OCI-LY1 (cell line): ENCODE results near the gene SSTR5.

Experiments used
- CTCF ChIP-seq: fragments of 200-600 bp; sonication (generic), shearing (Covaris generic); IDR thresholded peaks from 2 replicates; pipeline ENCODE4 v1.5.1; 2017; ENCODE audit warnings: mild to moderate bottlenecking, antibody characterized with exemption, low read length, moderate library complexity, mixed read lengths
- EZH2 ChIP-seq: fragments of 200-600 bp; sonication (generic), shearing (Covaris generic); IDR thresholded peaks from 2 replicates; pipeline ENCODE4 v1.8.0; 2017; ENCODE audit warnings: borderline replicate concordance, mixed run types, mild to moderate bottlenecking, antibody characterized with exemption, low read length, moderate library complexity, mixed read lengths

GRCh38 chr16:1097800-1098199 lies 25.3 kb downstream of the SSTR5 start:
- TF ChIP-seq EZH2 = no peak
- no peak for TF ChIP-seq CTCF
